HG03039 (cell line): ENCODE data around the gene KIAA1328.

Experiments used
- ATAC-seq: cut with Tn5 transposase; IDR thresholded peaks from one replicate; pipeline ENCODE4 v1.9.1; 2021; ENCODE audit warnings: mild to moderate bottlenecking, moderate library complexity; ENCODE audit not compliant: unreplicated experiment

KIAA1328 gene

GRCh38 chr18:36942264-36942663 is 113.3 kb downstream of the KIAA1328 start:
- no peak for ATAC-seq

GRCh38 chr18:36947820-36948348 is 119.0 kb downstream of the KIAA1328 start:
- ATAC-seq = no peak

- ATAC-seq = no peak
Measured at GRCh38 chr18:36950282-36950681, 121.4 kb downstream of the KIAA1328 start.

GRCh38 chr18:36950960-36951359 is 122.0 kb downstream of the KIAA1328 start:
- ATAC-seq = no peak

- ATAC-seq = no peak
Measured at GRCh38 chr18:36953047-36953446, 124.1 kb downstream of the KIAA1328 start.

GRCh38 chr18:36960038-36960437 is 131.1 kb downstream of the KIAA1328 start:
- no peak for ATAC-seq

DNA sequence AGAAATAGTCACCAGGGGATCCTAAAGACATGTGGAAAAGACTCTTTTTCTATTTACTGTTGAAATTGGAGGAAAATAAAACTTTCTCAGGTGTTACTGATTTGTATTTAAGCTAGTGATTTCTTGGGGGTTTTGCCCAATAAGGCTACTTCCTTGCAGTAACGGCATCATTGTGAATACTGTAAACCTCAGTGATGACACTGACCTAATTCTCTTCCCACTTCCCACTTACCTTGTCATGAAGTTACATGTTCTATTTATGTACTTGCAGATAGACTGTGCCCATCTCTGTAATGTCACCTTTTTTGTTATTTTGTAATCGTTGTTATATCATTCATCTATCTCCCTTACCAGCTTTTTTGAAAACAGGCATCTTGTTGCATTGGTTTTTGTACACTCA is 134.5 kb downstream of the KIAA1328 start:
- no peak for ATAC-seq

- ATAC-seq = no peak
Measured at GRCh38 chr18:36974686-36975085, 145.8 kb downstream of the KIAA1328 start.

DNA sequence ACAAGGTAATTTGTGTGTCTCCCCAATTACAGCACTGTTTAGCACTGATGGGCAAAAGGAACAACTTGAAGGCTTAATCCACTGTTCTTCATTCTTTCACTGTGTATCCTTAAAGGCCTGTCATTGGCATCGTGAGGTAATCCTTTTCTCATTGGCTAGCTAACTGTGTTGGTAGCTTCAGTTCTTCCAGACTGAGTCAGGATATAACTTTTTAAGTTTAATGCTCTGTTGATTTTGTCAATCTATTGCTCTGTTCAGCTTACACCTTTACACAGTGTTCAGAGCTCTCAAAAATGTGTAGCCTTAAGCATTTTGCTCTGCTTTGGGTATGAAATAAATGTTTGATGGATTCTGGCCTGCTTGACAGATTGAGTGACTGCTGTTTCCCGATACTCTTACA is 148.2 kb downstream of the KIAA1328 start:
- ATAC-seq = no peak

- no peak for ATAC-seq
Measured at GRCh38 chr18:36993068-36993467, 164.1 kb downstream of the KIAA1328 start.

DNA sequence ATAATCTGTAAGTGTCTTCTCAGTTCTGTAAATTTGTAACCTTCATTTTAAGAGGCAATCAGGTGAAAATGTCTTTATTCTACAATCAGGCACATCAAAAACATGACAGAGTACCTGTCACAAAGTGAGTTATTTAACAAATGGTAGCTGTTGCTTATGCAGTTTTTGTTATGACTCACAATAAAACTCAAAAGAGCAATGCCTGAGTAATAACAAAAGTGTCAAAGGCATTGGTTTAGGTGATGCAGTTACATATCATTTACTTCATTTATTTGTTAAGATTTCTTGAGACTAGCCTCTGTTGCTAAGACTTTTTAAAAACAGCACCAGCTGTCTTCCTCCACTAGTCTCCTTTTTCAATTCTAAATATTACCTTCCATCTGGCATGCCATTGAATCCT is 177.8 kb downstream of the KIAA1328 start:
- ATAC-seq = no peak

DNA sequence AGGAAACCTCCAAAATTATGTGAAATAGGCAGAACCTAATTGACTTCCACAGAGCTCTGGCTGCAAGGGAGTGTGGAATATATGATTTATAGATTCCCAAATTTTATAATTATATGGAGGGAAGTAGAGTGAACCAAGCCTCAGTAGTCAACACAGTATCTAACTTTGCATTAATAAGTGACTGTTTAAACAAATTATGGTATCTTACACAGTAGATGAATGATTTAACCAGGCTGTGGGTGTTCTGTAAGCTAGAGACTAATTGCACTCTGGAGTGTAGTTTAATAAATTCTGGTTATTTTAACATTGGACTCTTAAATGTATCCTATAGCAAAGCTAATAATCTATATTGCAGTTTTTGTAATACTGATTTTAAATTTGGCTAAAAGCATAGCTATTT is 183.5 kb downstream of the KIAA1328 start:
- no peak for ATAC-seq

DNA sequence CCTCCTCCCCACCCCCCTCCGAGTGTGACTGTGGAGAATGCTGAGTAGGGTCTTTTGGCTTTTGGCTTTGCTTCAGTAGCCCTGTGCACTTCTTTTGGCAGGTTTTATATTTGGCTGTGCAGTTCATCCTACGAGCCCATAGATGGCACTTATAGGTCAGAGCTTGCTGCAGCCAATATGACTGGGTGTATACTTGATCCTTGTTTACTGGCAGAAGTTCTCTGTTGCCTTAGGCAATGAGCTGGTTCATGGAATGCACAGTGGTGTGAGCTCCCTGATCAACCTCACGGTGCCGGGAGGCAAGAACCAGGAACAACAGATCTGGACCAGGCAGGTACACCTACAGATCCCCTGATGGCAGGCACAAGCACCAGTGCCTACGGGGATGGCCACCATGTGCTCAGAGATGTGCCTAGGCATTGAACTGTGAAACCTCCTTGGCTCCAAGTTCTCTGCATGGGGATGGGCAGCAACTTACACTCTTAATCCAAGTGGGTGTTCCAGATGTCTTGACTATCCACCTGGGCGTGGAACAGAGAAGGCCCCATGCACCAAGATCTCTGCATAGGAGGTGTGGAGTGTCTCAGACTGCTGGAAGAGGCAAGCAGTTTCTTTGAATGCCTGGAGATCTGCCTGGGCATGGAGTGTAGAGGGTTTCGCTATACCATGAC is 190.4 kb downstream of the KIAA1328 start:
- ATAC-seq = no peak

DNA sequence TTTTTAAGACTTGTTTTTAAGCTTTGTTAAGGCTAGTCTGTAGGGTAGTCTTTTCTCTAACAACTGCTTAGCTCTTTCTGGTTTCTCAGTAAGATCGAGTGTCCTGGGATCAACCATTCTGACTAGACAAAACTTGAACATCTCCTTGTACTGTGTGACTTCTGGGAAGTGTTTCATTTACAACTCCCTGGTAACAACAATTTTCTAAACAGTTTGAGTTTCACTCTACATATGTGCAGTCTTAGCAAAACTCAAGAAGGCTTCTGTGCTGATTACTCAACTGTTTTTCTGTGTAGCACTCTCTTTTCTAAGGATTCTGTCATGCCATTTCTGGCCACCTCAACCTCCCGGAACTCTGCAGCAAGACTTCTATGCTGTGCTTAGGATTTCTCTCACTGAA is 204.5 kb downstream of the KIAA1328 start:
- ATAC-seq = no peak

DNA sequence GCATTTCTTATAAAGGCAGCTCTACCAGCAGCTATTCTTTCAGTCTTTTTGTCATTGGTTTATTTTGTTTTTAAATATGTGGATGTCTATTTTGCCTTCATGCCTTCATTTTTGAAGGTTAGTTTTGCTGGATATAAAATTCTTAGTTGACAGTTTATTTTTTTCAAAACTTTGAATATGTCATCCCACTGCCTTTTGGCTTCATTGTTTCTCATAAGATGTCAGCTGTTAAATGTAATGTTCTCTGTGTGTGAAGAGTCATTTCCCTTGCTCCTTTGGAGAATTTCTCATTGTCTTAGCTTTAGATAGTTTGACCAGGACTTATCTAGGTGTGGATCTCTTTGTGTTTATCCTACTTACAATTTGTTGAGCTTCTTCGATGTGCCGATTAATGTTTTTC is 213.5 kb downstream of the KIAA1328 start:
- ATAC-seq = no peak

DNA sequence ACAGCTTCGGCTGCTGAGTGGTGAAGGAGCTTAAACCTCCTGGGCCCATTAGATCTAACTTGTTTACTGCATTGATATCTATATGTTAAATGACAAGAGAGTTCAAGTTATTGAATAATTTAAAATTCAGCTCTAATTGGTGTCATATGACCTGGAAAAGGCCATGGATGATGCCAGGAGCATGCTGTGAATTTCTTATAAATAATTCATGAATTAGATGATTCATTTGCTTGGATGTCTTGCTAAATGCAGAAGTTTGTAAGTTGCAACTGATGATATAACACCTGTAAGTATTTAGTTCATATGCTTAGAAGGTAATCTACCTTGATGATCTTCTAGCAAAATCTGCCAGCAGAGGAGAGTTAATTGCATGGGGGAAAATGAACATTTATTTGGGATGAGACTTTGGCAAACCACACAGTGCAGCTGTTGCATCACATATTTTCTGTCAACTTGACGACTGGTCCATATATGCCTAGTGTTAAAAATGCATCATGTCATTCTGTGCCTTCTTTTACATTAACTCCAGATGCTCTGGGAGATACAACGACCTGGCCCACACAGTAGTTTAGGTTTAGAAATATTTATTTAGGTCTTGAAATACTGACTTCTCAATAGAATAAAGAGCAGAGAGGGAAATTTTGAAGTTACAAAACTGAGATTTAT is 226.3 kb downstream of the KIAA1328 start:
- no peak for ATAC-seq

DNA sequence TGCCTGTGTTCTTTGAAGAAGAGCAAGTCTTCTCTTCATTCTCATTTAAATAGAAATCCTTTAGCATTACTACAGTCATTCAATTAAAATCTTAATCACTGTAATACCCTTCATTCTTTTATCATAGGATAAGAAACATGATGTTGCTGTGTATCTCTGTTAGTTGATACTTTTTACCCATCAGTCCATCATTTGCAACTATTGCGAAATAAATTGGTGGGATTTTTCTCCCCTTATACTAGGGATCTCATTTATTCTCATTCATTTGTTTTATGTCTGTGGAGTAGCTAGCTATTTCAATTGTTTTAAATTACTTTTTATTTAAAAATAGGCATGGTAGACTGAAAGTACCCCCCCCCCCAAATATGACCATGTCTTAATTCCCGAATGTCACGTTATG is 235.3 kb downstream of the KIAA1328 start:
- no peak for ATAC-seq

GRCh38 chr18:37065254-37065653 is 236.3 kb downstream of the KIAA1328 start:
- no peak for ATAC-seq

GRCh38 chr18:37084912-37085311 is 256.0 kb downstream of the KIAA1328 start:
- no peak for ATAC-seq

GRCh38 chr18:37085362-37085761 is 256.4 kb downstream of the KIAA1328 start:
- ATAC-seq = no peak

GRCh38 chr18:37107748-37108522 is 279.0 kb downstream of the KIAA1328 start:
- ATAC-seq = no peak

- no peak for ATAC-seq
Measured at GRCh38 chr18:37122877-37123276, 293.9 kb downstream of the KIAA1328 start.
